HCT116 (cell line): Measurements from ENCODE around the gene SLC1A4. TPM values are rescaled to one million over a fixed set of nuclear protein-coding genes. Genes with fewer than 3 reads are reported as not detected.
A peak's percentile ranks its signal among the peaks of the same experiment; 100 is the strongest.

ENCODE experiments used
- ATAC-seq: fragments of 200-7000 bp; cut with Tn5 transposase; 2 replicates; pipeline ENCODE4 v1.9.1; 2020; ENCODE audit warnings: mild to moderate bottlenecking, moderate library complexity
- BruUV-seq: library from RNA; stranded (reverse); fragments of 400-500 nt; replicated peaks from 2 replicates; lab custom pipeline; 2021; lab: Mats Ljungman, UMichigan
- CTCF ChIA-PET: fragments of 300-600 bp; sonication (Branson Sonifier 250); formaldehyde crosslinking; loops from one replicate; lab custom pipeline; 2021; ENCODE audit warnings: antibody characterized with exemption; lab: Charles Lee
- POLR2A ChIA-PET: fragments of 300-600, 350-600 bp; sonication (Branson Sonifier 250); formaldehyde crosslinking; loops from one replicate; lab custom pipeline; 2021; ENCODE audit warnings: antibody characterized with exemption; lab: Charles Lee
- RAD21 ChIA-PET, 2 experiments: fragments of 300-600 bp; sonication (Branson Sonifier 250); formaldehyde crosslinking; loops; one replicate each; lab custom pipeline; 2023; ENCODE audit warnings: low total read pairs in 2 of 2; ENCODE audit not compliant: uncharacterized antibody in 2 of 2, unreplicated experiment in 2 of 2, low non-redundant PET in 1 of 2; lab: Charles Lee
- DNase-seq: peaks from one replicate; pipeline ENCODE4 v3.0.0-alpha.2; 2010; ENCODE audit warnings: low read depth, low spot score
- H2AFZ ChIP-seq: fragments of 200-600 bp; shearing (Covaris generic), sonication (generic); 2 replicates; pipeline ENCODE4 v1.6.1; 2017; ENCODE audit warnings: low read depth, mixed run types, mixed read lengths, antibody characterized with exemption, low read length; ENCODE audit not compliant: poor library complexity, severe bottlenecking
- H3K27ac ChIP-seq: 2 replicates; pipeline ENCODE4 v1.5.1; 2012; ENCODE audit warnings: low read depth, low read length
- H3K27me3 ChIP-seq: fragments of 200-600 bp; sonication (generic); 2 replicates; pipeline ENCODE4 v1.6.1; 2016; ENCODE audit warnings: mixed run types, low read length, mixed read lengths; ENCODE audit not compliant: insufficient read depth
- H3K36me3 ChIP-seq, 2 experiments: fragments of 200-500 bp in 1 of 2; fragments of 200-600 bp in 1 of 2; sonication (Bioruptor generic) in 1 of 2; sonication (generic) in 1 of 2; 2 replicates each; pipeline versions ENCODE4 v1.5.1 to v1.6.1; 2014 to 2016; ENCODE audit warnings: low read length in 2 of 2, inconsistent platforms in 1 of 2, mixed read lengths in 1 of 2, mixed run types in 1 of 2; ENCODE audit not compliant: insufficient read depth in 2 of 2, control insufficient read depth in 1 of 2
- H3K4me1 ChIP-seq, 2 experiments: fragments of 200-600 bp in 1 of 2; sonication (generic) in 1 of 2; 2 replicates each; pipeline versions ENCODE4 v1.5.1 to v1.6.1; 2012 to 2017; ENCODE audit warnings: low read length in 2 of 2, inconsistent platforms in 1 of 2, mild to moderate bottlenecking in 1 of 2, mixed read lengths in 1 of 2, mixed run types in 1 of 2, moderate library complexity in 1 of 2; ENCODE audit not compliant: insufficient read depth in 2 of 2, control insufficient read depth in 1 of 2
- H3K4me2 ChIP-seq: fragments of 200-600 bp; sonication (generic); 2 replicates; pipeline ENCODE4 v1.6.1; 2017; ENCODE audit warnings: mixed run types, low read length, mixed read lengths
- H3K4me3 ChIP-seq, 2 experiments: fragments of 200-600 bp in 1 of 2; sonication (generic) in 1 of 2; replicated peaks in 1 of 2; 2 replicates each; pipeline ENCODE4 v1.5.1; 2011 to 2016; ENCODE audit warnings: low read length in 2 of 2, control low read depth in 1 of 2, low read depth in 1 of 2, mild to moderate bottlenecking in 1 of 2, mixed read lengths in 1 of 2, mixed run types in 1 of 2
- H3K79me2 ChIP-seq: fragments of 200-600 bp; sonication (generic); 2 replicates; pipeline ENCODE4 v1.6.1; 2017; ENCODE audit warnings: mild to moderate bottlenecking, mixed run types, low read length, moderate library complexity, mixed read lengths; ENCODE audit not compliant: insufficient read depth
- H3K9ac ChIP-seq: fragments of 200-600 bp; sonication (generic); 2 replicates; pipeline ENCODE4 v1.6.1; 2016; ENCODE audit warnings: low read length, mixed read lengths
- H3K9me2 ChIP-seq: fragments of 200-600 bp; sonication (generic), shearing (Covaris generic); 2 replicates; pipeline ENCODE4 v1.6.1; 2017; ENCODE audit warnings: mixed run types, mild to moderate bottlenecking, moderate library complexity; ENCODE audit not compliant: insufficient read depth
- H3K9me3 ChIP-seq, 2 experiments: fragments of 200-500 bp in 1 of 2; fragments of 200-600 bp in 1 of 2; sonication (Bioruptor generic) in 1 of 2; sonication (generic) in 1 of 2; 2 replicates each; pipeline ENCODE4 v1.6.1; 2014 to 2017; ENCODE audit warnings: low read length in 2 of 2, mixed read lengths in 2 of 2, inconsistent platforms in 1 of 2, low read depth in 1 of 2, mild to moderate bottlenecking in 1 of 2, mixed run types in 1 of 2, moderate library complexity in 1 of 2; ENCODE audit not compliant: control insufficient read depth in 1 of 2, insufficient read depth in 1 of 2
- H4K20me1 ChIP-seq: fragments of 200-600 bp; sonication (generic), shearing (Covaris generic); 2 replicates; pipeline ENCODE4 v1.6.1; 2017; ENCODE audit warnings: mixed run types, mild to moderate bottlenecking, moderate library complexity; ENCODE audit not compliant: insufficient read depth
- CBX3 ChIP-seq: IDR thresholded peaks from 2 replicates; pipeline ENCODE4 v1.6.1; 2012; ENCODE audit warnings: low read depth
- EGR1 ChIP-seq: IDR thresholded peaks from 2 replicates; pipeline ENCODE4 v1.6.1; 2012; ENCODE audit warnings: low read depth
- EZH2phosphoT487 ChIP-seq: fragments of 200-600 bp; IDR thresholded peaks from 2 replicates; pipeline ENCODE4 v1.6.1; 2018; ENCODE audit warnings: antibody characterized with exemption, borderline replicate concordance
- FOSL1 ChIP-seq: IDR thresholded peaks from 2 replicates; pipeline ENCODE4 v1.6.1; 2012; ENCODE audit warnings: low read depth
- MAX ChIP-seq: IDR thresholded peaks from 2 replicates; pipeline ENCODE4 v1.6.1; 2012
- POLR2AphosphoS5 ChIP-seq: IDR thresholded peaks from 2 replicates; pipeline ENCODE4 v1.6.1; 2011; ENCODE audit warnings: mild to moderate bottlenecking, low read depth, low read length, moderate library complexity
- RAD21 ChIP-seq: IDR thresholded peaks from 2 replicates; pipeline ENCODE4 v1.6.1; 2012; ENCODE audit warnings: low read depth, mild to moderate bottlenecking
- SIN3A ChIP-seq: IDR thresholded peaks from 2 replicates; pipeline ENCODE4 v1.6.1; 2012; ENCODE audit warnings: low read depth
- SP1 ChIP-seq: IDR thresholded peaks from 2 replicates; pipeline ENCODE4 v1.6.1; 2012; ENCODE audit warnings: low read depth
- TCF7L2 ChIP-seq: IDR thresholded peaks from 2 replicates; pipeline ENCODE4 v1.7.0; 2011; ENCODE audit warnings: borderline replicate concordance, inconsistent platforms; ENCODE audit not compliant: insufficient read depth, insufficient read length; ENCODE audit errors: extremely low read depth
- YY1 ChIP-seq: IDR thresholded peaks from 2 replicates; pipeline ENCODE4 v1.6.1; 2011; ENCODE audit warnings: low read length, low read depth, moderate library complexity, mild to moderate bottlenecking; ENCODE audit not compliant: insufficient replicate concordance; ENCODE audit errors: extremely low read depth
- ZBTB33 ChIP-seq: IDR thresholded peaks from 2 replicates; pipeline ENCODE4 v1.6.1; 2011; ENCODE audit warnings: mild to moderate bottlenecking, low read length, moderate library complexity; ENCODE audit not compliant: insufficient replicate concordance; ENCODE audit errors: extremely low read depth
- ZFX ChIP-seq: fragments of 450-650 bp; IDR thresholded peaks from 2 replicates; pipeline ENCODE4 v1.6.1; 2017
- intact Hi-C: fragments of 100-400 bp; cut with micrococcal nuclease; formaldehyde crosslinking; loops from 2 replicates; pipeline ENCODE4 v1.10.0; 2022
- total RNA-seq: library from RNA; stranded (reverse); gene quantifications from one replicate; pipeline ENCODE4 v1.2.1, GENCODE V29; 2021; ENCODE audit not compliant: unreplicated experiment
- TF ChIP-seq, protein P1 (sequence below): IDR thresholded peaks from 2 replicates; pipeline ENCODE4 v1.6.1; 2012

The SLC1A4 gene
- total RNA-seq, 1 experiment from 2014 or later, result 9.2 TPM

- Histone ChIP-seq H3K9me3 (no peaks in the 10 kb centered on the region), H3K4me1 (peaks cover 6 to 21% of the 10 kb centered on the region in 2 experiments; a peak in 3 of 4 replicates)
- no peak for ATAC-seq
- CTCF ChIA-PET, result no interaction called here
- no peak for TF ChIP-seq TCF7L2
- TF ChIP-seq POLR2AphosphoS5, result peak; percentile 27; the same call in 1 of the 2 replicates
- no peak for TF ChIP-seq FOSL1
- no peak for TF ChIP-seq MAX
- TF ChIP-seq SP1, result no peak
- TF ChIP-seq, all 23 proteins: peak for 1
- ChIA-PET RAD21 (no interaction called here), POLR2A (no interaction called here)
- H4K20me1 ChIP-seq, result no peaks in the 10 kb centered on the region
- H3K4me2 ChIP-seq, result peak overlapping the region; percentile 98
- intact Hi-C loops, result loop anchor here (5.0 to 10.0 kb wide), 2 partner anchors 140 to 377 kb away; partner anchors contain the start of gene SPRED2
- no peak for DNase-seq
- no peaks in the 10 kb centered on the region for H3K36me3 ChIP-seq
- H3K4me3 ChIP-seq, result peak overlapping the region; percentile 67 to 70
- H3K79me2 ChIP-seq, result peaks cover 35% of the 10 kb centered on the region
- TSS peak; percentile 59 for BruUV-seq
- H3K27ac ChIP-seq, result no peak overlapping the region
- no peaks in the 10 kb centered on the region for H3K9me2 ChIP-seq
- peak overlapping the region; percentile 74 for H3K9ac ChIP-seq
- no peak overlapping the region for H2AFZ ChIP-seq
- H3K27me3 ChIP-seq, result no peaks in the 10 kb centered on the region
These were observed 68.3 kb downstream of the SLC1A4 start for GRCh38 chr2:65057391-65058052.

DNA sequence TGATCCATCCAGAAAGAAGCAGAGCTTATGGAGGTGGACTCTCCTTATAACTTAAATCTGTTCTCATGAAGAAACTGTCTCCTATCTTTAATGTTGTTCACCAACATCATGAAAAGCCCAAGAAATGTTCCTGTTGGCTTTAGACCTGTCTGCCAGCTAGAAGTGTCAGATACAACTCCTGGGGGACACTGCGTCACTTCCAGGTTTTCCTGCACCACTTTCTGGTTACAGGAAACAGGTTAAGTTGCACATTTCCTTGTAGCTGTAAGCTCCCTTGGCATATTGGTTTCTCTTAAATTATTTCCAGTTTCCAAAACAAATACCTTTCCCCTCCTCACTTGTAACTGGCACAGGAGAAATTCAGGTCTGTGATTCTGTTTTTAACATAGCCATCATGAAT, 69.9 kb downstream of the SLC1A4 start:
- Histone ChIP-seq H3K4me1 (peaks cover 6 to 21% of the 10 kb centered on the region in 2 experiments; a peak in 3 of 4 replicates), H3K9ac (no peak overlapping the region), H3K79me2 (peaks cover 35% of the 10 kb centered on the region), H3K27ac (no peak overlapping the region), H3K9me3 (no peaks in the 10 kb centered on the region), H2AFZ (no peak overlapping the region), H3K9me2 (no peaks in the 10 kb centered on the region), H4K20me1 (no peaks in the 10 kb centered on the region), H3K27me3 (no peaks in the 10 kb centered on the region), H3K36me3 (no peaks in the 10 kb centered on the region), H3K4me2 (no peak overlapping the region), H3K4me3 (no peak overlapping the region)
- intact Hi-C loops, result loop anchor here (5.0 to 10.0 kb wide), 2 partner anchors 142 to 376 kb away; partner anchors contain the start of gene SPRED2
- POLR2A ChIA-PET, result no interaction called here
- no TSS peak for BruUV-seq
- RAD21 ChIA-PET, result interaction anchor here in 1 of 2 experiments (0.6 kb wide), 1 partner anchor 71 kb away, joined by 3 read pairs; the partner anchor contains the start of gene RAB1A
- CTCF ChIA-PET, result no interaction called here
- DNase-seq (no peak), ATAC-seq (no peak)
- TF ChIP-seq RAD21 (no peak), ZFX (no peak), SIN3A (no peak), TCF7L2 (no peak), YY1 (no peak), EZH2phosphoT487 (no peak), SP1 (no peak), CBX3 (no peak), EGR1 (no peak), ZBTB33 (no peak)
- TF ChIP-seq, protein P1, sequence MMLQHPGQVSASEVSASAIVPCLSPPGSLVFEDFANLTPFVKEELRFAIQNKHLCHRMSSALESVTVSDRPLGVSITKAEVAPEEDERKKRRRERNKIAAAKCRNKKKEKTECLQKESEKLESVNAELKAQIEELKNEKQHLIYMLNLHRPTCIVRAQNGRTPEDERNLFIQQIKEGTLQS, result no peak
